HTR-8/SVneo (cell line): ENCODE measurements around the gene COPE.

Experiments
- DNase-seq: peaks from one replicate; pipeline ENCODE4 v3.0.0; 2011; ENCODE audit warnings: low spot score, mixed read lengths; ENCODE audit not compliant: insufficient read length
- FAIRE-seq: peaks from 2 replicates; lab custom pipeline; 2011; peaks lifted over from hg19 to GRCh38; lab: Jason Lieb, UNC

The COPE gene

GRCh38 chr19:18856385-18857126, 62.6 kb downstream of the COPE start:
- DNase-seq, result no peak

GRCh38 chr19:18855647-18856384, 63.4 kb downstream of the COPE start:
- FAIRE-seq (no peak), DNase-seq (no peak)

More at GRCh38 chr19:18856385-18857126, 62.6 kb downstream of the COPE start:
- FAIRE-seq, result peak; percentile 52

GRCh38 chr19:18854982-18855381, 64.2 kb downstream of the COPE start:
- no peak for DNase-seq
- FAIRE-seq, result no peak

- FAIRE-seq (peak; percentile 9), DNase-seq (no peak)
These were observed 65.3 kb downstream of the COPE start for GRCh38 chr19:18853755-18854427.

GRCh38 chr19:18852648-18853047, 66.5 kb downstream of the COPE start:
- no peak for DNase-seq

GRCh38 chr19:18851673-18852325, 67.4 kb downstream of the COPE start:
- FAIRE-seq, result no peak
- DNase-seq, result no peak

More at GRCh38 chr19:18852648-18853047, 66.5 kb downstream of the COPE start:
- no peak for FAIRE-seq

- DNase-seq, result no peak
These were observed 68.5 kb downstream of the COPE start for GRCh38 chr19:18850471-18851375.

GRCh38 chr19:18849838-18850400, 69.3 kb downstream of the COPE start:
- FAIRE-seq, result peak; percentile 31
- no peak for DNase-seq

More at GRCh38 chr19:18850471-18851375, 68.5 kb downstream of the COPE start:
- no peak for FAIRE-seq
